Psoas muscle (tissue), 8 donors: ENCODE data around the gene PPP6R3. TPM values are rescaled to one million over a fixed set of nuclear protein-coding genes. Genes with fewer than 3 reads are reported as not detected.
A peak's percentile ranks its signal among the peaks of the same experiment; 100 is the strongest.

Experiments
- ATAC-seq, 4 donors: fragments of 200-7000 bp; cut with Tn5 transposase; one replicate each; pipeline ENCODE4 v1.9.1; 2020; ENCODE audit warnings: moderate library complexity in 3 of 4, mild to moderate bottlenecking in 2 of 4
- DNase-seq, 2 donors: peaks; one replicate each; pipeline ENCODE4 v3.0.0-alpha.2; 2020
- H3K27ac ChIP-seq: fragments of 200-600 bp; one replicate; pipeline ENCODE4 v1.8.0; 2022
- H3K27me3 ChIP-seq, 3 donors: fragments of 200-600 bp in 1 of 3; one replicate each; pipeline versions ENCODE4 v1.6.1 to v1.8.0; 2013 to 2022; ENCODE audit warnings: low read length in 2 of 3, mild to moderate bottlenecking in 2 of 3, moderate library complexity in 1 of 3; ENCODE audit not compliant: insufficient read depth in 3 of 3
- H3K36me3 ChIP-seq, 2 donors: fragments of 200-600 bp in 1 of 2; one replicate each; pipeline versions ENCODE4 v1.6.1 to v1.8.0; 2013 to 2022; ENCODE audit warnings: low read depth in 1 of 2, mild to moderate bottlenecking in 1 of 2, moderate library complexity in 1 of 2; ENCODE audit not compliant: insufficient read depth in 1 of 2
- H3K4me1 ChIP-seq: fragments of 200-600 bp; one replicate; pipeline ENCODE4 v1.8.0; 2022
- H3K4me3 ChIP-seq: fragments of 200-600 bp; one replicate; pipeline ENCODE4 v1.8.0; 2022; ENCODE audit warnings: mild to moderate bottlenecking
- H3K9me3 ChIP-seq: fragments of 200-600 bp; one replicate; pipeline ENCODE4 v1.8.0; 2022
- CTCF ChIP-seq: fragments of 200-600 bp; IDR thresholded peaks from one replicate; pipeline ENCODE4 v1.8.0; 2022; ENCODE audit warnings: antibody characterized with exemption
- WGBS, 3 donors: extraction: QIAGEN DNeasy Blood & Tissue Kit; methylation state at CpG; one replicate each; pipeline versions ENCODE4 v1.1.6 to v1.1.7; 2013; 5-methylcytosine and 5-hydroxymethylcytosine counted together
- intact Hi-C, 2 donors: fragments of 100-400 bp; cut with DNase I; formaldehyde crosslinking; loops; one replicate each; pipeline versions ENCODE4 v1.11.0 to v1.14.2; 2022
- polyA plus RNA-seq, 3 donors: library from polyadenylated mRNA; stranded (reverse); fragments of 200-250 nt; gene quantifications; one replicate each; pipeline ENCODE4 v1.2.3, GENCODE V29; 2013
- total RNA-seq, 4 donors: library from RNA; stranded (reverse); fragmentation: NEBNext Ultra II Directional in 2 of 4; extraction: Animal tissue kit (Norgen Biotek cat#: 25700) in 2 of 4; gene quantifications; one replicate each; pipeline versions ENCODE4 v1.2.1 to v1.2.4, GENCODE V29; 2021 to 2023
- donor health status: healthy with polysubstance abuse.
- donor health status: DM: no; HTN: no; CAD: no; lungs with moderate emphysema.
- donor health status: Bipolar disorder and iron deficiency.
- donor health status: healthy.
- donor health status: DM: yes; HTN: yes; CAD: no.
- donor health status: DM: no; HTN: no; CAD: no.
- donor health status: DM: no; HTN: no; CAD: no.
- donor health status: DM: yes; HTN: yes; CAD: no.

PPP6R3 gene
- total and polyA plus RNA-seq, 7 donors, result 19.7 to 102 (median 58.8) TPM

GRCh38 chr11:68531129-68531693 is 70.7 kb downstream of the PPP6R3 start:
- Histone ChIP-seq H3K27me3 (no peaks in the 10 kb centered on the region), H3K27ac (peak overlapping the region; percentile 84), H3K4me3 (no peak overlapping the region), H3K9me3 (no peaks in the 10 kb centered on the region), H3K4me1 (peaks cover 91% of the 10 kb centered on the region), H3K36me3 (peaks cover 0 to 23% of the 10 kb centered on the region in 2 donors)
- ATAC-seq (no peak), DNase-seq (no peak)
- TF ChIP-seq CTCF, result no peak
- intact Hi-C loops, result loop anchor here (5.0 to 10.0 kb wide), 3 partner anchors 34 to 66 kb away; partner anchors contain the start of gene PPP6R3 (in 1 of the 2)
- WGBS, 3 donors, result 76 to 82% (median 77%) methylated on average over 4 of the region's 4 CpGs

DNA sequence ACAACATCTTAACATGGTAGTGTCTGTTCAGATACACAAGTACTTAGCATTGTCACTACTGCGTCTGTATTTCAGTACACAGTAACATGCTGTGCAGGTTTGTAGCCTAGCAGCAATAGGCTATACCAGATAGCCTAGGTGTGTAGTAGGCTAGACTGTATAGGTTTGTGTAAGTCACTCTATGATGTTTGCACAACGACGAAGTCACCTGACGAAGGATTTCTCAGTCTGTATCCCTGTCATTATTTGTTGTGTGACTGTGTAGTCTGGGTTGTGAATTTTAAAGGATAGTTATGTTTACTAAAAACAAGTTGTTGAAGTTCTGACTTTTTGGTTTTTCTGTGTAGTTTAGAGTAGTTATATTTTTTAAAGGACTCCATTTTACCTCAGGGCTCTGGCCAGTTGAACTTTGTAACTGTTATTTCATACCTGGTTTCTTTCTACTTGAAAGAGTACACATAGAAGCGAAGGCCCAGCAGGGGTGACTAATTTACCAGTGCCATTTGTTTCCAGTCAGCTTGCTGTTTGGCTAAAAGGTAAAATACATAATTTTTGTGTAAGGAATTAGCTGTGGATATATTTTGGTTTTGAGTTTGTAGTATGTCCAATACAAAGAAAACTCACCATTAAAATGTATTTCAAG is 72.3 kb downstream of the PPP6R3 start:
- DNase-seq, result no peak
- no peak for TF ChIP-seq CTCF
- Histone ChIP-seq H3K27ac (peak overlapping the region; percentile 84), H3K4me1 (peaks cover 92% of the 10 kb centered on the region), H3K4me3 (no peak overlapping the region), H3K27me3 (no peaks in the 10 kb centered on the region), H3K9me3 (no peaks in the 10 kb centered on the region), H3K36me3 (peaks cover 0 to 11% of the 10 kb centered on the region in 2 donors)
- ATAC-seq, result no peak
- 88 to 95% (median 91%) methylated on average over 5 of the region's 5 CpGs for WGBS, 3 donors
- intact Hi-C loops, result loop anchor here (5.0 to 10.0 kb wide), 3 partner anchors 34 to 68 kb away; partner anchors contain the start of gene PPP6R3 (in 1 of the 2)

DNA sequence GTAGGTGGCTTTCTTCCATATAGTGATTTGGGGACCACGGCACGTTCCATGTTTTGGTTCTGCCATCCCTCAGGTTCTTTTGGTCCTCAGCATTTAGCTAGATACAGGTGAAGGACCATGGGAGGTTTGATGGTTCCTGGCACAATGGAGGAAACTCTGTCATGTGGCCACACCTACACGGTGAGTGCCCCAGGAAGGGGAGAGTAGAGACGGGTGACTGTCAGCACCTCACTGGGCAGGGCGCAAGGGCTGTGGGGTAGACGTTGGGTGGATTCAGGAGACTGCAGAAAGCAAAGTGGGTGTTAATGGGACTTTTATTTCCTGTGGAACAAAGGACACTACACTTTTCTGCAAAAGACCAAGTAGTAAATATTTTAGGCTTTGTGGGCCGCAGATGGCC is 73.4 kb downstream of the PPP6R3 start:
- Histone ChIP-seq H3K4me1 (peaks cover 82% of the 10 kb centered on the region), H3K36me3 (peaks cover 1 to 15% of the 10 kb centered on the region in 2 donors), H3K9me3 (no peaks in the 10 kb centered on the region), H3K27me3 (no peaks in the 10 kb centered on the region), H3K4me3 (no peak overlapping the region), H3K27ac (peak overlapping the region; percentile 84)
- ATAC-seq (no peak), DNase-seq (no peak)
- 63 to 88% (median 68%) methylated on average over 7 of the region's 7 CpGs for WGBS, 3 donors
- intact Hi-C loops, result loop anchor here (5.0 to 10.0 kb wide), 3 partner anchors 33 to 69 kb away; partner anchors contain the start of gene PPP6R3 (in 1 of the 2)
- no peak for TF ChIP-seq CTCF

GRCh38 chr11:68535098-68535497 is 74.5 kb downstream of the PPP6R3 start:
- Histone ChIP-seq H3K4me3 (no peak overlapping the region), H3K9me3 (no peaks in the 10 kb centered on the region), H3K27me3 (no peaks in the 10 kb centered on the region), H3K4me1 (peaks cover 71% of the 10 kb centered on the region), H3K36me3 (peaks cover 3 to 20% of the 10 kb centered on the region in 2 donors), H3K27ac (peak overlapping the region; percentile 84)
- intact Hi-C loops, result loop anchor here in 1 of 2 donors (5.0 to 10.0 kb wide), 2 partner anchors 33 to 70 kb away; partner anchors contain the start of gene PPP6R3
- DNase-seq (no peak), ATAC-seq (peak in 3 of 4 donors; percentile 22 to 26 (median 24))
- WGBS, 3 donors, result 71 to 87% (median 76%) methylated on average over 8 of the region's 8 CpGs
- TF ChIP-seq CTCF, result no peak
